A549 (cell line): ENCODE results near the gene LCA5. TPM values are rescaled to one million over a fixed set of nuclear protein-coding genes. Genes with fewer than 3 reads are reported as not detected.

Source experiments
- ATAC-seq, 2 experiments: fragments of 200-7000 bp in 1 of 2; fragments of >200 bp in 1 of 2; cut with Nextera tagmentation in 1 of 2; cut with Tn5 transposase in 1 of 2; 3 replicates each; pipeline versions ENCODE4 v1.8.0 to v1.9.1; 2018 to 2020; ENCODE audit warnings: mild to moderate bottlenecking in 1 of 2, moderate library complexity in 1 of 2
- CTCF ChIA-PET: fragments of 300-600 bp; sonication (Branson Sonifier 250); formaldehyde crosslinking; extraction: SDS; loops from one replicate; lab custom pipeline; 2021; ENCODE audit warnings: antibody characterized with exemption, inconsistent platforms; lab: Yijun Ruan, JAX
- POLR2A ChIA-PET: fragments of 350-600 bp; formaldehyde crosslinking; extraction: SDS; loops from one replicate; lab custom pipeline; 2021; ENCODE audit warnings: antibody characterized with exemption, inconsistent platforms; lab: Yijun Ruan, JAX
- DNase-seq, 2 experiments: peaks; one replicate each; pipeline versions ENCODE4 v3.0.0 to v3.0.0-alpha.2; 2011 to 2016; ENCODE audit warnings: low read depth in 1 of 2, low spot score in 1 of 2
- FAIRE-seq: peaks from 2 replicates; lab custom pipeline; 2011; peaks lifted over from hg19 to GRCh38; lab: Jason Lieb, UNC
- H3K27ac ChIP-seq, 2 experiments: fragments of >200 bp; sonication (Bioruptor Twin); formaldehyde crosslinking; 3 replicates each; pipeline ENCODE4 v1.5.1; 2016 to 2017
- H3K4me1 ChIP-seq: fragments of >200 bp; sonication (Bioruptor Twin); formaldehyde crosslinking; 3 replicates; pipeline ENCODE4 v1.6.1; 2016
- H3K4me2 ChIP-seq: fragments of >200 bp; sonication (Bioruptor Twin); formaldehyde crosslinking; 3 replicates; pipeline ENCODE4 v1.6.1; 2016
- H3K4me3 ChIP-seq: fragments of >200 bp; sonication (Bioruptor Twin); formaldehyde crosslinking; 3 replicates; pipeline ENCODE4 v1.5.1; 2016
- H3K9me3 ChIP-seq: fragments of >200 bp; sonication (Bioruptor Twin); formaldehyde crosslinking; 3 replicates; pipeline ENCODE4 v1.6.1; 2016
- CBX8 ChIP-seq: fragments of 200-600 bp; sonication (generic); IDR thresholded peaks from 2 replicates; pipeline ENCODE4 v1.6.1; 2016
- ELK1 ChIP-seq: fragments of 150-350 bp; IDR thresholded peaks from 2 replicates; pipeline ENCODE4 v1.6.1; 2014; ENCODE audit warnings: low read depth, mild to moderate bottlenecking, low read length
- ESRRA ChIP-seq: fragments of 150-350 bp; IDR thresholded peaks from 2 replicates; pipeline ENCODE4 v1.6.1; 2014; ENCODE audit warnings: mild to moderate bottlenecking, low read length, borderline replicate concordance
- FOSL2 ChIP-seq, 2 experiments: fragments of 450-650 bp in 1 of 2; fragments of >200 bp in 1 of 2; sonication (Bioruptor Twin) in 1 of 2; formaldehyde crosslinking; IDR thresholded peaks; 2 replicates each; pipeline versions ENCODE4 v1.5.0 to v1.6.1; 2016 to 2020; ENCODE audit warnings: mild to moderate bottlenecking in 1 of 2, moderate library complexity in 1 of 2
- GATA3 ChIP-seq: IDR thresholded peaks from 2 replicates; pipeline ENCODE4 v1.6.1; 2012; ENCODE audit warnings: borderline replicate concordance
- HDAC2 ChIP-seq: fragments of 200-600 bp; sonication (generic); IDR thresholded peaks from 2 replicates; pipeline ENCODE4 v1.6.1; 2016
- HOXB5 ChIP-seq: fragments of 250-450 bp; sonication (Bioruptor Pico); IDR thresholded peaks from 2 replicates; pipeline ENCODE4 v1.5.0; 2020; ENCODE audit warnings: mild to moderate bottlenecking, moderate library complexity
- JUN ChIP-seq, 2 experiments: fragments of >200 bp; sonication (Bioruptor Twin); formaldehyde crosslinking; IDR thresholded peaks; 2 replicates in 1 of 2; 3 replicates in 1 of 2; pipeline ENCODE4 v1.6.1; 2016 to 2017
- JUNB ChIP-seq: fragments of >200 bp; sonication (Bioruptor Twin); formaldehyde crosslinking; IDR thresholded peaks from 2 replicates; pipeline ENCODE4 v1.6.1; 2016
- KDM1A ChIP-seq: fragments of 200-600 bp; sonication (generic); IDR thresholded peaks from 2 replicates; pipeline ENCODE4 v1.6.1; 2016; ENCODE audit warnings: low read depth, mild to moderate bottlenecking
- MAFK ChIP-seq: fragments of 450-650 bp; IDR thresholded peaks from 2 replicates; pipeline ENCODE4 v1.6.1; 2014; ENCODE audit not compliant: partially characterized antibody
- NFE2L2 ChIP-seq: fragments of 150-350 bp; conservative IDR thresholded peaks from 2 replicates; pipeline ENCODE4 v1.6.1; 2014; ENCODE audit warnings: low read length
- PBX3 ChIP-seq: IDR thresholded peaks from 2 replicates; pipeline ENCODE4 v1.6.1; 2012
- RARB ChIP-seq: fragments of 250-450 bp; sonication (Bioruptor Pico); IDR thresholded peaks from 2 replicates; pipeline ENCODE4 v1.8.0; 2021; ENCODE audit warnings: mild to moderate bottlenecking, moderate library complexity
- TP53 ChIP-seq: fragments of 250-450 bp; sonication (Bioruptor Pico); IDR thresholded peaks from 2 replicates; pipeline ENCODE4 v1.5.0; 2021; ENCODE audit warnings: mild to moderate bottlenecking, moderate library complexity
- WGBS: methylation state at CpG from one replicate; pipeline ENCODE4 v1.1.6; 2017; ENCODE audit errors: missing lambda C conversion rate; 5-methylcytosine and 5-hydroxymethylcytosine counted together
- polyA plus RNA-seq, 4 experiments: library from polyadenylated mRNA; depleted of rRNA in 3 of 4; stranded (reverse); fragments of >200 nt; fragmentation: RNase III in 1 of 4; extraction: RNeasy Plus Mini Kit Qiagen cat#74134 plus additional on column Dnase treatment in 1 of 4; gene quantifications; 2 replicates in 3 of 4; 3 replicates in 1 of 4; pipeline ENCODE4 v1.2.3, GENCODE V29; 2011 to 2017
- TF ChIP-seq, protein P1 (sequence below): fragments of >200 bp; sonication (Bioruptor Twin); formaldehyde crosslinking; IDR thresholded peaks from 3 replicates; pipeline ENCODE4 v1.6.1; 2016
- TF ChIP-seq, protein P2 (sequence below): IDR thresholded peaks from 2 replicates; pipeline ENCODE4 v1.6.1; 2012
- TF ChIP-seq, protein P3 (sequence below): fragments of 200-600 bp; sonication (generic); IDR thresholded peaks from 2 replicates; pipeline ENCODE4 v1.6.1; 2016; ENCODE audit warnings: antibody characterized with exemption, mild to moderate bottlenecking, moderate library complexity

The LCA5 gene
- polyA plus RNA-seq, 2 of the 4 experiments (the other 2 are of a cell fraction) = 1.2 to 3.0 TPM

- H3K4me3 ChIP-seq = no peak overlapping the region
- DNase-seq = peak; percentile 90 to 96
- ChIA-PET CTCF (interaction anchor here (0.8 to 1.6 kb wide), 2 partner anchors 26 to 684 kb away, joined by 4 read pairs; no protein-coding TSS in a partner anchor), POLR2A (no interaction called here)
- WGBS = 2% methylated on average over 7 of the region's 7 CpGs
- peak overlapping the region in 1 of 2 experiments; percentile 61; a peak in 4 of 6 replicates for H3K27ac ChIP-seq
- H3K4me2 ChIP-seq = peak overlapping the region; percentile 77
- H3K9me3 ChIP-seq = no peaks in the 10 kb centered on the region
- peaks cover 24% of the 10 kb centered on the region for H3K4me1 ChIP-seq
- TF ChIP-seq PBX3 (0 out of 2 replicates have a peak, but pooled peaks have one; percentile 34), TP53 (CRISPR knock-in tag) (no peak), RARB (CRISPR knock-in tag) (no peak), ELK1 (no peak), HDAC2 (no peak), CBX8 (no peak), MAFK (peak; percentile 87), GATA3 (peak; percentile 59; the same call in 1 of the 2 replicates), KDM1A (no peak), NFE2L2 (no peak), ESRRA (no peak), JUN (IDR thresholded peaks at IDR 0.05) (0 out of 5 replicates have a peak, but pooled peaks of 1 of the 2 experiments have one; percentile 29), JUNB (peak; percentile 22; the same call in 1 of the 2 replicates), FOSL2 (IDR thresholded peaks at IDR 0.05) (0 out of 2 replicates have a peak, but pooled peaks have one; percentile 50), FOSL2 (CRISPR knock-in tag; IDR thresholded peaks at IDR 0.05) (peak; percentile 91), HOXB5 (no peak)
- TF ChIP-seq, protein P1, sequence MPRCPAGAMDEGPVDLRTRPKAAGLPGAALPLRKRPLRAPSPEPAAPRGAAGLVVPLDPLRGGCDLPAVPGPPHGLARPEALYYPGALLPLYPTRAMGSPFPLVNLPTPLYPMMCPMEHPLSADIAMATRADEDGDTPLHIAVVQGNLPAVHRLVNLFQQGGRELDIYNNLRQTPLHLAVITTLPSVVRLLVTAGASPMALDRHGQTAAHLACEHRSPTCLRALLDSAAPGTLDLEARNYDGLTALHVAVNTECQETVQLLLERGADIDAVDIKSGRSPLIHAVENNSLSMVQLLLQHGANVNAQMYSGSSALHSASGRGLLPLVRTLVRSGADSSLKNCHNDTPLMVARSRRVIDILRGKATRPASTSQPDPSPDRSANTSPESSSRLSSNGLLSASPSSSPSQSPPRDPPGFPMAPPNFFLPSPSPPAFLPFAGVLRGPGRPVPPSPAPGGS = no peak
- TF ChIP-seq, protein P2, sequence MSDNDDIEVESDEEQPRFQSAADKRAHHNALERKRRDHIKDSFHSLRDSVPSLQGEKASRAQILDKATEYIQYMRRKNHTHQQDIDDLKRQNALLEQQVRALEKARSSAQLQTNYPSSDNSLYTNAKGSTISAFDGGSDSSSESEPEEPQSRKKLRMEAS = peak; percentile 68
- TF ChIP-seq, protein P3, sequence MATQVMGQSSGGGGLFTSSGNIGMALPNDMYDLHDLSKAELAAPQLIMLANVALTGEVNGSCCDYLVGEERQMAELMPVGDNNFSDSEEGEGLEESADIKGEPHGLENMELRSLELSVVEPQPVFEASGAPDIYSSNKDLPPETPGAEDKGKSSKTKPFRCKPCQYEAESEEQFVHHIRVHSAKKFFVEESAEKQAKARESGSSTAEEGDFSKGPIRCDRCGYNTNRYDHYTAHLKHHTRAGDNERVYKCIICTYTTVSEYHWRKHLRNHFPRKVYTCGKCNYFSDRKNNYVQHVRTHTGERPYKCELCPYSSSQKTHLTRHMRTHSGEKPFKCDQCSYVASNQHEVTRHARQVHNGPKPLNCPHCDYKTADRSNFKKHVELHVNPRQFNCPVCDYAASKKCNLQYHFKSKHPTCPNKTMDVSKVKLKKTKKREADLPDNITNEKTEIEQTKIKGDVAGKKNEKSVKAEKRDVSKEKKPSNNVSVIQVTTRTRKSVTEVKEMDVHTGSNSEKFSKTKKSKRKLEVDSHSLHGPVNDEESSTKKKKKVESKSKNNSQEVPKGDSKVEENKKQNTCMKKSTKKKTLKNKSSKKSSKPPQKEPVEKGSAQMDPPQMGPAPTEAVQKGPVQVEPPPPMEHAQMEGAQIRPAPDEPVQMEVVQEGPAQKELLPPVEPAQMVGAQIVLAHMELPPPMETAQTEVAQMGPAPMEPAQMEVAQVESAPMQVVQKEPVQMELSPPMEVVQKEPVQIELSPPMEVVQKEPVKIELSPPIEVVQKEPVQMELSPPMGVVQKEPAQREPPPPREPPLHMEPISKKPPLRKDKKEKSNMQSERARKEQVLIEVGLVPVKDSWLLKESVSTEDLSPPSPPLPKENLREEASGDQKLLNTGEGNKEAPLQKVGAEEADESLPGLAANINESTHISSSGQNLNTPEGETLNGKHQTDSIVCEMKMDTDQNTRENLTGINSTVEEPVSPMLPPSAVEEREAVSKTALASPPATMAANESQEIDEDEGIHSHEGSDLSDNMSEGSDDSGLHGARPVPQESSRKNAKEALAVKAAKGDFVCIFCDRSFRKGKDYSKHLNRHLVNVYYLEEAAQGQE = no peak
- ATAC-seq = peak; percentile 99 to 100
- FAIRE-seq = peak; percentile 94
These were observed 7.8 kb upstream of the LCA5 start for GRCh38 chr6:79544939-79545450.

DNA sequence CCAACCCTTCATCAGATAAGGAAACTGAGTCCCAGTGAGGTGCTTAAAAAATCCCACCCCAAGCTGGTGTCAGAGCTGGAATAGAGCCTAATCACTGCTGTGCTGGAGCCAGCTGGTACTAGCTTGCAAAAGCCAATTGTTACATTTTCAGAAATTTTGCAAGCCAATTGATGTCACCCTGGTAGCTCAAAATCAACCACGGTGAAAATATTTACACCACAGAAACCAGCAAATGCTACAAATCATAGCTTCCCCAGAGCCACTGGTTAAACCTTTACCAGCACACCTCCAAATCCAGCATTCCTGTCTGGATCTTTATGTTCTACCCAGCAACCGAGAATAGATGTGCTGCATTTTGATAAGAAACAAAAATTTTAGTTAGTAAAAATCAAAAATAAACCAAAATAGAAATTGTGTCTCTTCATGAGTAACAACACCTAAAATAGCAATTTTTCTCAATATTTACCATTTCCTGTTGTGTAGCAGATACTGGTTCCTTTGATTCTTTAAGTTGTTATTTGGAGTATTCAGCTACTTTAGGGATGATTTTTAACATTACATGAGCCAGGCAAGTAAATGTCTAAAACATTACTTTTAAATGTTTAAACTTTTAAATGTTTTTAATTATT, 7.2 kb upstream of the LCA5 start:
- H3K4me2 ChIP-seq = peak overlapping the region; percentile 77
- ChIA-PET POLR2A (no interaction called here), CTCF (interaction anchor here (0.8 to 1.6 kb wide), 2 partner anchors 26 to 683 kb away, joined by 4 read pairs; no protein-coding TSS in a partner anchor)
- DNase-seq = no peak
- no peaks in the 10 kb centered on the region for H3K9me3 ChIP-seq
- H3K27ac ChIP-seq = peak overlapping the region; percentile 61 to 75
- peaks cover 24% of the 10 kb centered on the region for H3K4me1 ChIP-seq
- peak overlapping the region; percentile 18; the same call in 1 of the 3 replicates for H3K4me3 ChIP-seq
- ATAC-seq = no peak
- no peak for FAIRE-seq
- TF ChIP-seq JUNB (no peak), PBX3 (no peak)
- 79% methylated on average over 2 of the region's 2 CpGs for WGBS
